HepG2 (cell line): Measurements from ENCODE around the gene ASB16. TPM values are rescaled to one million over a fixed set of nuclear protein-coding genes. Genes with fewer than 3 reads are reported as not detected.

Experiments used
- CCDC6 ChIP-seq: sonication (generic); formaldehyde crosslinking; IDR thresholded peaks from 2 replicates; pipeline ENCODE4 v1.8.1; 2022; ENCODE audit warnings: mild to moderate bottlenecking, missing genetic modification reagents, moderate library complexity
- CREM ChIP-seq, 2 experiments: sonication (generic) in 1 of 2; formaldehyde crosslinking in 1 of 2; IDR thresholded peaks; 2 replicates each; pipeline versions ENCODE4 v1.4.0 to v1.6.1; 2016 to 2020; ENCODE audit warnings: antibody characterized with exemption in 1 of 2, mild to moderate bottlenecking in 1 of 2, missing genetic modification reagents in 1 of 2
- FOXC1 ChIP-seq: sonication (generic); formaldehyde crosslinking; IDR thresholded peaks from 2 replicates; pipeline ENCODE4 v1.8.0; 2022; ENCODE audit warnings: mild to moderate bottlenecking, missing genetic modification reagents, borderline replicate concordance
- FOXK1 ChIP-seq: sonication (generic); formaldehyde crosslinking; IDR thresholded peaks from 2 replicates; pipeline ENCODE4 v1.4.0; 2020; ENCODE audit warnings: low read depth, missing genetic modification reagents, borderline replicate concordance
- GATA4 ChIP-seq: sonication (generic); IDR thresholded peaks from 2 replicates; pipeline ENCODE4 v1.6.1; 2016; ENCODE audit warnings: antibody characterized with exemption, low read depth, borderline replicate concordance
- KDM5B ChIP-seq: sonication (generic); formaldehyde crosslinking; IDR thresholded peaks from 2 replicates; pipeline ENCODE4 v1.4.0; 2020; ENCODE audit warnings: missing genetic modification reagents, mild to moderate bottlenecking, borderline replicate concordance
- NR2C2 ChIP-seq: sonication (generic); formaldehyde crosslinking; IDR thresholded peaks from 2 replicates; pipeline ENCODE4 v1.4.0; 2020; ENCODE audit warnings: missing genetic modification reagents, mild to moderate bottlenecking, moderate library complexity, borderline replicate concordance
- RFX5 ChIP-seq: IDR thresholded peaks from 2 replicates; pipeline ENCODE4 v1.6.1; 2011; ENCODE audit warnings: low read depth, low read length, improper control_type of control experiment
- SIN3A ChIP-seq: IDR thresholded peaks from 2 replicates; pipeline ENCODE4 v1.6.1; 2011; ENCODE audit warnings: low read depth, mild to moderate bottlenecking, control low read depth, low read length, borderline replicate concordance
- SMYD3 ChIP-seq: sonication (generic); formaldehyde crosslinking; IDR thresholded peaks from 2 replicates; pipeline ENCODE4 v1.8.1; 2023; ENCODE audit warnings: mild to moderate bottlenecking, missing genetic modification reagents
- WIZ ChIP-seq: sonication (generic); formaldehyde crosslinking; IDR thresholded peaks from 2 replicates; pipeline ENCODE4 v1.5.1; 2020; ENCODE audit warnings: mild to moderate bottlenecking, missing genetic modification reagents
- ZFP36 ChIP-seq: fragments of 150-350 bp; IDR thresholded peaks from 2 replicates; pipeline ENCODE4 v1.6.1; 2018; ENCODE audit warnings: borderline replicate concordance, low read length, low read depth; ENCODE audit not compliant: partially characterized antibody
- ZNF180 ChIP-seq: sonication (generic); formaldehyde crosslinking; IDR thresholded peaks from 2 replicates; pipeline ENCODE4 v1.4.0; 2020; ENCODE audit warnings: low read depth, missing genetic modification reagents, borderline replicate concordance
- ZNF20 ChIP-seq: sonication (generic); formaldehyde crosslinking; IDR thresholded peaks from 2 replicates; pipeline ENCODE4 v1.4.0; 2020; ENCODE audit warnings: mild to moderate bottlenecking, moderate library complexity, missing genetic modification reagents
- ZNF30 ChIP-seq: sonication (generic); formaldehyde crosslinking; IDR thresholded peaks from 2 replicates; pipeline ENCODE4 v1.5.0; 2020; ENCODE audit warnings: mild to moderate bottlenecking, missing genetic modification reagents
- ZNF432 ChIP-seq: sonication (generic); formaldehyde crosslinking; IDR thresholded peaks from 2 replicates; pipeline ENCODE4 v1.5.0; 2020; ENCODE audit warnings: missing genetic modification reagents, mild to moderate bottlenecking, borderline replicate concordance
- ZNF644 ChIP-seq: IDR thresholded peaks from 2 replicates; pipeline ENCODE4 v1.6.1; 2016; ENCODE audit warnings: low read depth
- ZNF670 ChIP-seq: sonication (generic); formaldehyde crosslinking; IDR thresholded peaks from 2 replicates; pipeline ENCODE4 v1.8.0; 2022; ENCODE audit warnings: mild to moderate bottlenecking, missing genetic modification reagents, borderline replicate concordance
- ZNF737 ChIP-seq: sonication (generic); formaldehyde crosslinking; IDR thresholded peaks from 2 replicates; pipeline ENCODE4 v1.5.0; 2020; ENCODE audit warnings: missing genetic modification reagents, mild to moderate bottlenecking, borderline replicate concordance
- ZNF766 ChIP-seq: sonication (generic); formaldehyde crosslinking; IDR thresholded peaks from 2 replicates; pipeline ENCODE4 v1.5.0; 2020; ENCODE audit warnings: missing genetic modification reagents, borderline replicate concordance
- polyA plus RNA-seq, 8 experiments: library from polyadenylated mRNA; depleted of rRNA in 3 of 8; stranded (reverse) in 7 of 8; unstranded in 1 of 8; fragments of >200 nt; fragmentation: Illumina TruSeq in 4 of 8; extraction: Trizol in 4 of 8; gene quantifications; 2 replicates each; pipeline versions ENCODE4 v1.2.1 to v1.2.3, GENCODE V29; 2011 to 2016; ENCODE audit warnings: low read depth in 4 of 8, missing spikeins in 1 of 8, mixed read lengths in 1 of 8; ENCODE audit not compliant: insufficient read depth in 1 of 8
- total RNA-seq, 5 experiments: library from RNA; depleted of rRNA; stranded (reverse); fragments of >200 nt; fragmentation: Illumina TruSeq; extraction: Trizol; gene quantifications; 2 replicates each; pipeline ENCODE4 v1.2.3, GENCODE V29; 2016; ENCODE audit warnings: low read depth in 1 of 5
- TF ChIP-seq, protein P1 (sequence below): sonication (generic); formaldehyde crosslinking; IDR thresholded peaks from 2 replicates; pipeline ENCODE4 v1.4.0; 2020; ENCODE audit warnings: missing genetic modification reagents
- TF ChIP-seq, protein P2 (sequence below): sonication (generic); formaldehyde crosslinking; IDR thresholded peaks from 2 replicates; pipeline ENCODE4 v1.4.0; 2020; ENCODE audit warnings: missing genetic modification reagents, mild to moderate bottlenecking, borderline replicate concordance

The ASB16 gene
- total and polyA plus RNA-seq, 2 of the 13 experiments (the other 11 are each of a cell fraction or from before 2014, with no cell fraction given), result 0.07 TPM; not detected in 1

DNA sequence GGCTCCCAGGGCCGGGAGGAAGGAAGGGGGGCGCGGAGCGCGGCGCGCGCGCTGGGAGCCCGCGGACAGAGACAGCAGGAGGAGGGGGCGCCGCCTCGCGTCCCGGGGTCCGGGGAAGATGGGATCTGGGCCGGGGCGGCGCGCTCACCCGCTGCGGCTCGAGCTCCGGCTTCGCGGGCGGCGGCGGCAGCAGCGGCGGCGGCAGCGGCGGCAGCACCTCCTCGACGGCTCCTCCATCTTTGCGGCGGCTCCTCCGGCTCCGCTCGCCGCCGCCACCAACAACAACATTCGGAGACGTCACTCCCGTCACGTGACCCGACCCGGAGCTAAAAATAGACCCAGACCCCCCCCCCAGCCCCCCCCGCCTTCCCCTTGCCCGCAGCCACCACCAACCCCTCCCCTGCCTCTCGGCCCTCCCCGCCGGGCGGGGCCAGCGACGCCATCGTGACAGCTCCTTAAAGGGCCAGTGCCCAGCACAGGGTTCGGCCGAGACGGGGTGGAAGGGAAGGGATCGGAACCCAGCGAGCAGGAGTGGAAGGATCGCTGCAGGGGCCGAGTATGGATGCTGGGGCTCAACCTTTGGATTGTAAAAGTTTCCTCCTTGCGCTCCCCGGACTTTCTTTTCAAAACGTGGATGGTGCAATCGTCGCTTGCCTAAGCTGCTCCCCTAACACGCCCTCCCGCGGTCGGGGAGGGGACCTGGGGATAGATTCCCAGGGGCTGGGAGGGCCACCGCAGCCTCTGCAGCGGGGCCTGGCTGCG is 47.0 kb upstream of the ASB16 start, which contains the start of gene HDAC5 (continued):
- TF ChIP-seq, protein P1, sequence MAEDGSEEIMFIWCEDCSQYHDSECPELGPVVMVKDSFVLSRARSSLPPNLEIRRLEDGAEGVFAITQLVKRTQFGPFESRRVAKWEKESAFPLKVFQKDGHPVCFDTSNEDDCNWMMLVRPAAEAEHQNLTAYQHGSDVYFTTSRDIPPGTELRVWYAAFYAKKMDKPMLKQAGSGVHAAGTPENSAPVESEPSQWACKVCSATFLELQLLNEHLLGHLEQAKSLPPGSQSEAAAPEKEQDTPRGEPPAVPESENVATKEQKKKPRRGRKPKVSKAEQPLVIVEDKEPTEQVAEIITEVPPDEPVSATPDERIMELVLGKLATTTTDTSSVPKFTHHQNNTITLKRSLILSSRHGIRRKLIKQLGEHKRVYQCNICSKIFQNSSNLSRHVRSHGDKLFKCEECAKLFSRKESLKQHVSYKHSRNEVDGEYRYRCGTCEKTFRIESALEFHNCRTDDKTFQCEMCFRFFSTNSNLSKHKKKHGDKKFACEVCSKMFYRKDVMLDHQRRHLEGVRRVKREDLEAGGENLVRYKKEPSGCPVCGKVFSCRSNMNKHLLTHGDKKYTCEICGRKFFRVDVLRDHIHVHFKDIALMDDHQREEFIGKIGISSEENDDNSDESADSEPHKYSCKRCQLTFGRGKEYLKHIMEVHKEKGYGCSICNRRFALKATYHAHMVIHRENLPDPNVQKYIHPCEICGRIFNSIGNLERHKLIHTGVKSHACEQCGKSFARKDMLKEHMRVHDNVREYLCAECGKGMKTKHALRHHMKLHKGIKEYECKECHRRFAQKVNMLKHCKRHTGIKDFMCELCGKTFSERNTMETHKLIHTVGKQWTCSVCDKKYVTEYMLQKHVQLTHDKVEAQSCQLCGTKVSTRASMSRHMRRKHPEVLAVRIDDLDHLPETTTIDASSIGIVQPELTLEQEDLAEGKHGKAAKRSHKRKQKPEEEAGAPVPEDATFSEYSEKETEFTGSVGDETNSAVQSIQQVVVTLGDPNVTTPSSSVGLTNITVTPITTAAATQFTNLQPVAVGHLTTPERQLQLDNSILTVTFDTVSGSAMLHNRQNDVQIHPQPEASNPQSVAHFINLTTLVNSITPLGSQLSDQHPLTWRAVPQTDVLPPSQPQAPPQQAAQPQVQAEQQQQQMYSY (CRISPR knock-in tag), result peak; percentile 80; the same call in 1 of the 2 replicates
- TF ChIP-seq ZNF30, result no peak
- TF ChIP-seq ZNF20 (CRISPR knock-in tag), result no peak
- no peak; the same call in 1 of the 2 replicates for TF ChIP-seq ZNF670 (CRISPR knock-in tag)
- TF ChIP-seq ZNF766, result no peak
- peak; percentile 71; the same call in 1 of the 2 replicates for TF ChIP-seq FOXK1 (CRISPR knock-in tag)
- TF ChIP-seq FOXC1 (CRISPR knock-in tag), result no peak
- TF ChIP-seq NR2C2 (CRISPR knock-in tag), result peak; percentile 37; the same call in 1 of the 2 replicates
- TF ChIP-seq ZFP36, result no peak
- no peak for TF ChIP-seq SMYD3 (CRISPR knock-in tag)
- TF ChIP-seq ZNF432 (CRISPR knock-in tag), result no peak
- TF ChIP-seq WIZ (CRISPR knock-in tag), result no peak
- no peak for TF ChIP-seq RFX5
- peak; percentile 76 for TF ChIP-seq KDM5B
- TF ChIP-seq, protein P2, sequence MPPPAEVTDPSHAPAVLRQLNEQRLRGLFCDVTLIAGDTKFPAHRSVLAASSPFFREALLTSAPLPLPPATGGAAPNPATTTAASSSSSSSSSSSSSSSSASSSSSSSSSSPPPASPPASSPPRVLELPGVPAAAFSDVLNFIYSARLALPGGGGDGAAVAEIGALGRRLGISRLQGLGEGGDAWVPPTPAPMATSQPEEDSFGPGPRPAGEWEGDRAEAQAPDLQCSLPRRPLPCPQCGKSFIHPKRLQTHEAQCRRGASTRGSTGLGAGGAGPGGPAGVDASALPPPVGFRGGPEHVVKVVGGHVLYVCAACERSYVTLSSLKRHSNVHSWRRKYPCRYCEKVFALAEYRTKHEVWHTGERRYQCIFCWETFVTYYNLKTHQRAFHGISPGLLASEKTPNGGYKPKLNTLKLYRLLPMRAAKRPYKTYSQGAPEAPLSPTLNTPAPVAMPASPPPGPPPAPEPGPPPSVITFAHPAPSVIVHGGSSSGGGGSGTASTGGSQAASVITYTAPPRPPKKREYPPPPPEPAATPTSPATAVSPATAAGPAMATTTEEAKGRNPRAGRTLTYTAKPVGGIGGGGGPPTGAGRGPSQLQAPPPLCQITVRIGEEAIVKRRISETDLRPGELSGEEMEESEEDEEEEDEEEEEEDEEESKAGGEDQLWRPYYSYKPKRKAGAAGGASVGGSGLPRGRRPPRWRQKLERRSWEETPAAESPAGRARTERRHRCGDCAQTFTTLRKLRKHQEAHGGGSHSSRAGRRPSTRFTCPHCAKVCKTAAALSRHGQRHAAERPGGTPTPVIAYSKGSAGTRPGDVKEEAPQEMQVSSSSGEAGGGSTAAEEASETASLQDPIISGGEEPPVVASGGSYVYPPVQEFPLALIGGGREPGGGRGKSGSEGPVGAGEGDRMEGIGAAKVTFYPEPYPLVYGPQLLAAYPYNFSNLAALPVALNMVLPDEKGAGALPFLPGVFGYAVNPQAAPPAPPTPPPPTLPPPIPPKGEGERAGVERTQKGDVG (CRISPR knock-in tag), result no peak
- TF ChIP-seq ZNF180, result no peak
- no peak for TF ChIP-seq CCDC6 (CRISPR knock-in tag)
- TF ChIP-seq ZNF644, result no peak
- TF ChIP-seq CREM (IDR thresholded peaks at IDR 0.05), result peak; percentile 59; the same call in 1 of the 2 replicates
- no peak for TF ChIP-seq CREM (CRISPR knock-in tag; IDR thresholded peaks at IDR 0.05)
- no peak for TF ChIP-seq ZNF737
- peak; percentile 48; the same call in 1 of the 2 replicates for TF ChIP-seq GATA4
- peak; percentile 82; the same call in 1 of the 2 replicates for TF ChIP-seq SIN3A
